GM20000 (cell line): ENCODE data around the gene PER2.

Experiments used
- DNase-seq: peaks from one replicate; pipeline ENCODE4 v3.0.0; 2012; ENCODE audit warnings: low spot score
- CTCF ChIP-seq: IDR thresholded peaks from 2 replicates; pipeline ENCODE4 v1.5.1; 2012; ENCODE audit warnings: mild to moderate bottlenecking, control low read depth; ENCODE audit errors: extremely low read depth, missing control alignments

Gene PER2

DNA sequence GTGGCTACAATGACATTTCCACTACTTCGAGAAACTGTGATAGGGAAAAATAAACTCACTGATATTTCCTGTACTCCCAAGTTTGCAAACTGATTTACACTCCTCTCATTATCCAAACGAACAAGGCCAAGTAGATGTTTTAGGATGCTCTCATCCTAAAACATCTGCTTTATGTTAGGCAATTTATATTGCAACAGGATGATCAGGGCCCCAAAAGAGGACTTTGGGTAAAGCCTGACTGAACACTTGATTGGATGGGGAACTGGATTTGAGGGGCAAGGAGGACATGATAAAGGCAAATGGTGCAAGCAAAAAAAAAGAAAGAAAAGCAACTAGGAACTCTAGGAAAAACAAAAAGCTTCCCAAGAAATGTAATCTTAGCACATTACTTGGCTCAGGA lies 46.4 kb downstream of the PER2 start:
- no peak for DNase-seq
- no peak for TF ChIP-seq CTCF

DNA sequence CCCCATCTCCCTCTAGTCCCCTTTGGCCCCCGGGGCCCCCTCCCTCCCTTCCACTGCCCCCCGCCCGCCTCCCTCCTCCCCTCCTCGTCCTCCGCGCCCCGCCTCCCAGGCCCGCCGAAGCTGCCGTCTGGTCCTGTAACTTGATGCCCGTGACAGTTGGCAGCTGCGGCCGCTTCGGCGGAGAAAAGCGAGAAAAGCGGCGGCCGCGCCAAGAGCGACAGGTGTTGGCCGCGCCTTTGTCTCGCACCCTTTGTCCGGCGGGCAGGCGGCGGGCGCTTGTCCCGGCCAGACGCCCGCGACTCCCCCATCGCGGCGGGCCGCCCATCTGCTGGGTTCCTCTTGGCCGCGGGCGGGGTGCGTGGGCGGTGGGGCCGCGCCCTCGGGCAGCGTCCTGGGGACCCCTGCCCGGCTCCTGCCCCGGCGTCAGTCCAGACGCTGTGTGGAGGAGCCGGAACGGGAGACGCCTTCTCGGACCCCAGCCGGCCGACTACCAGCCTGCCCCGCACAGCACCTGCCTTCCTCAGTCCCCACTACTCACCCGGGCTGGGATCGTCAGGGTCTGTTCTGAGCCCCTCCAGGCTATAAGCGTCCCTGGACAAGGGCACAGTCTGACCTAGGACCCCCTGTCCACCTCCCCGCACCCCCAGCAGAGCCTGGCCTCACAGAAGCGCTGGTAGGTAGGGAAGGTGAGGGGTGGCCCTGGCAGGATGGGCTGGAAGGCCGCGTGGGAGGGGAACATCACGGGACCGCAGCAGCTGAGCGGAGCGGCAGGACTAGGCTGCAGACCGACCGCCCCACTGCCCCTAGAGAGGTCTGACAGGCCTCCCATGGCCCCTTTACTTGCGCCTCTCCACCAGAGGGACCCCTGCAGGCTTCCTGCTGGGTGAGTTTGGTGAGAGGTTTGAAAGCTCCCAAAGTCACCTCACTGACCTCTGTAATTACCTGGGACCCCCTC lies 47.4 kb downstream of the PER2 start:
- peak; percentile 64 for DNase-seq
- no peak for TF ChIP-seq CTCF

DNA sequence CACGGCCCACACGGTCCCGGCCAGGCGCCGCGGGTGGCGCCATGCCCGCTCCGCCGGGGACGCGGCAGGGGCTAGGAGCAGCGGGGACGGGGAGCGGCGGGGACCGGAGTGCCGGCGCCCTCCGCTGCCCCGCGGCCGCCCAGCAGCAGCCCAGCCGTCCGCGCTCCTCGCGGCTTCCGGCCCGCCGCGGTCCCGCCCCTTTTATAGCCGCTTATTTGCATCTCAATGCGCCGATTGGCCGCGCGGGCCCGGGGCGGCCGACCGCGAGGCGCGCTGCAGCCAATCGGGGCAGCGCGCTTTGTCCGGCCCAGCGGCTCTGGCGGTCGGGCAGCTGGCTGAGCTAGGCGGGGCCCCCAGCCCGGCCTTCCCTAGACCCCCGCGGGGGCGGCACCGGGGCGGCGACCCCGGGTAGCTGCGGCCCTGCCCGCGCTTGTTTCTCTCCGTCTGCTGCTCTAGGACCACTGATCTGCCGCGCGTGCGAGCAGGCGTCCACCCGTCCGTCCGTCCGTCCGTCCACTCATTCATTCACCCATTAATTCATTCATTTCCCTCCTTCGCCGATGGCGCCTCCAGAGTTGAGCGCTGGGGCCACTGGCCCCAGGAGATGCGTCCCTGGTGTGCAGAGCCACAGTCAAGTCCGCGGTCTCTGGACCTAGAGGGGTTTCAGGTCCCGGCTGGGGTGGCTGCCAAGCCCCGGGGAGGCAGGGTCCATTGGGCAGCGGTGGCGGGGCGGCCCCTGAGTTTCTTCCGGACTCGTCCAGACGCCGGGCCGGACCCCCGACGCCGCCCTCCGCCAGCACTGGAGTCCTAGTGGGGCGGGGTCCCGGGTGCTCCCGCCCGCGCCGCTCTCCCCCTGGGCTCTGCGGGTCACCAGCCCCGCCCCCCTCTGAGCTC lies 48.3 kb downstream of the PER2 start, which contains the start of gene HES6:
HES6 (minus strand) TSS at position 176 of the 894 bp plus-strand sequence; CDS start at position 43, 133 bp downstream.
- no peak for TF ChIP-seq CTCF

GRCh38 chr2:238239543-238239862 lies 48.9 kb downstream of the PER2 start:
- no peak for TF ChIP-seq CTCF
- no peak for DNase-seq

More for the DNA sequence above, 48.3 kb downstream of the PER2 start, which contains the start of gene HES6:
- DNase-seq = peak; percentile 97

- DNase-seq = no peak
Measured at GRCh38 chr2:238238766-238239542, 49.5 kb downstream of the PER2 start.

GRCh38 chr2:238238311-238238765 lies 50.1 kb downstream of the PER2 start:
- DNase-seq = no peak
- TF ChIP-seq CTCF = no peak

More at GRCh38 chr2:238238766-238239542, 49.5 kb downstream of the PER2 start:
- TF ChIP-seq CTCF = no peak
